GM04504 (cell line): ENCODE data around the gene MRPL20.
"Not testable (repeated sequence)": the region's sequence is repeated elsewhere in the genome, so short reads cannot be mapped to it uniquely, and the experiment has no call there.

ENCODE experiments used
- DNase-seq: peaks from one replicate; pipeline ENCODE4 v3.0.0-alpha.2; 2012; ENCODE audit warnings: low read depth

The MRPL20 gene

GRCh38 chr1:1425753-1426495 is 18.8 kb upstream of the MRPL20 start:
- DNase-seq, result no peak

- DNase-seq, result no peak
These were observed 18.3 kb upstream of the MRPL20 start for GRCh38 chr1:1425426-1425752.

GRCh38 chr1:1424707-1425106 is 17.6 kb upstream of the MRPL20 start:
- DNase-seq, result no peak

GRCh38 chr1:1423245-1423597 is 16.1 kb upstream of the MRPL20 start:
- no peak for DNase-seq

GRCh38 chr1:1422465-1423244 is 15.6 kb upstream of the MRPL20 start:
- no peak for DNase-seq

GRCh38 chr1:1421907-1422464 is 14.9 kb upstream of the MRPL20 start:
- no peak for DNase-seq

GRCh38 chr1:1421147-1421906 is 14.2 kb upstream of the MRPL20 start, which contains the start of gene ANKRD65:
Gene ANKRD65, minus strand, starts transcription at chr1:1421276. Its CDS starts 271 bp downstream, at chr1:1421005.
- DNase-seq, result no peak

- DNase-seq, result no peak
These were observed 13.6 kb upstream of the MRPL20 start for GRCh38 chr1:1420654-1421141.

- no peak for DNase-seq
These were observed 12.9 kb upstream of the MRPL20 start for GRCh38 chr1:1419813-1420653.

GRCh38 chr1:1419363-1419812 is 12.3 kb upstream of the MRPL20 start:
- DNase-seq, result no peak

GRCh38 chr1:1418464-1419362 is 11.6 kb upstream of the MRPL20 start:
- no peak for DNase-seq

- not testable (repeated sequence) for DNase-seq
These were observed 10.9 kb upstream of the MRPL20 start for GRCh38 chr1:1417825-1418463.

- DNase-seq, result not testable (repeated sequence)
These were observed 10.3 kb upstream of the MRPL20 start for GRCh38 chr1:1417396-1417795.

- DNase-seq, result no peak
These were observed 8.7 kb upstream of the MRPL20 start for GRCh38 chr1:1415751-1416150.

- not testable (repeated sequence) for DNase-seq
These were observed 5.3 kb upstream of the MRPL20 start for GRCh38 chr1:1412311-1412902.

GRCh38 chr1:1411626-1412025 is 4.5 kb upstream of the MRPL20 start:
- DNase-seq, result no peak

GRCh38 chr1:1410238-1410637 is 3.1 kb upstream of the MRPL20 start:
- not testable (repeated sequence) for DNase-seq

GRCh38 chr1:1407636-1408318 is 684 bp upstream of the MRPL20 start:
- DNase-seq, result no peak
